Ishikawa (cell line): ENCODE data around the gene TGFBRAP1.

Experiments used
- CEBPB ChIP-seq: IDR thresholded peaks from 2 replicates; pipeline ENCODE4 v1.6.1; 2012
- CREB1 ChIP-seq: IDR thresholded peaks from 2 replicates; pipeline ENCODE4 v1.6.1; 2012; ENCODE audit warnings: low read depth
- EP300 ChIP-seq: IDR thresholded peaks from 2 replicates; pipeline ENCODE4 v1.6.1; 2012; ENCODE audit warnings: borderline replicate concordance
- FOXM1 ChIP-seq: IDR thresholded peaks from 2 replicates; pipeline ENCODE4 v1.6.1; 2012; ENCODE audit warnings: low read depth, borderline replicate concordance
- NFIC ChIP-seq: IDR thresholded peaks from 2 replicates; pipeline ENCODE4 v1.6.1; 2012
- RAD21 ChIP-seq: IDR thresholded peaks from 2 replicates; pipeline ENCODE4 v1.6.1; 2012; ENCODE audit warnings: low read depth
- TAF1 ChIP-seq: IDR thresholded peaks from 2 replicates; pipeline ENCODE4 v1.6.1; 2012; ENCODE audit warnings: low read depth, mild to moderate bottlenecking
- TEAD4 ChIP-seq: IDR thresholded peaks from 2 replicates; pipeline ENCODE4 v1.6.1; 2012
- YY1 ChIP-seq: IDR thresholded peaks from 2 replicates; pipeline ENCODE4 v1.6.1; 2012; ENCODE audit warnings: low read depth
- ZBTB7A ChIP-seq: IDR thresholded peaks from 2 replicates; pipeline ENCODE4 v1.6.1; 2012; ENCODE audit warnings: low read depth
- TF ChIP-seq, protein P1 (sequence below): IDR thresholded peaks from 2 replicates; pipeline ENCODE4 v1.6.1; 2012; ENCODE audit warnings: low read depth, mild to moderate bottlenecking
- TF ChIP-seq, protein P2 (sequence below): IDR thresholded peaks from 2 replicates; pipeline ENCODE4 v1.6.1; 2012

DNA sequence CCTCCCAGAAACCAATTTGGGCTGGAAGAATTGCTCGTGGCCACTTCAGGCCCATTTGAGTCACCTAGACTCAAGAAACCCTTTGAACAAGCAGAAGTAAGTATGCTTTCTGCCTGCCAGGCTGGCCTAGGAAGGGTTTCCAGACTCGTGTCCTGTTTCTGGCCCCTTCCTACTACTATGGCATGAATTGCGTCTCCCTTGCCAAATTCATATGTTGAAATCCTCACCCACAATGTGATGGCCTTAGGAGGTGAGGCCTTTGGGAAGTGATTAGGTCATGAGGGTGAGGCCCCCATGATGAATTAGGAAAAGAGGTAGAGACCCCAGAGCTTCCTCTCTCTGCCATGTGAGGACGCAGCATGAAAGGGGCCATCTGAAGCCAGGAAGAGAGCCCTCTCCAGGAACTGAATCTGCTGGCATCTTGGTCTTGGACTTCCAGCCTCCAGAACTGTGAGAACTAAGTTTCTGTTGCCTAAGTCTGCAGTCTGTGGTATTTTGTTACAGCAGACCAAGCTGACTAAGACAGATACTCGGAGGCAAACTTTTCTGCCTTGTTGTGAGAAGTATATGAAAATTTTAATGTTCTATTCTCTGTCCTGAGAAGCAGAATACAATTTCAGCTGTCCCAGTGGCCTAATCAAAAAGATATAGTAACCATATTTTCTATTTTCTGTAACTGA is 74.9 kb downstream of the TGFBRAP1 start:
- TF ChIP-seq RAD21 (no peak), EP300 (no peak), TEAD4 (no peak), CEBPB (no peak), YY1 (no peak), CREB1 (no peak), ZBTB7A (no peak), NFIC (no peak), TAF1 (no peak), FOXM1 (no peak)
- TF ChIP-seq, protein P1, sequence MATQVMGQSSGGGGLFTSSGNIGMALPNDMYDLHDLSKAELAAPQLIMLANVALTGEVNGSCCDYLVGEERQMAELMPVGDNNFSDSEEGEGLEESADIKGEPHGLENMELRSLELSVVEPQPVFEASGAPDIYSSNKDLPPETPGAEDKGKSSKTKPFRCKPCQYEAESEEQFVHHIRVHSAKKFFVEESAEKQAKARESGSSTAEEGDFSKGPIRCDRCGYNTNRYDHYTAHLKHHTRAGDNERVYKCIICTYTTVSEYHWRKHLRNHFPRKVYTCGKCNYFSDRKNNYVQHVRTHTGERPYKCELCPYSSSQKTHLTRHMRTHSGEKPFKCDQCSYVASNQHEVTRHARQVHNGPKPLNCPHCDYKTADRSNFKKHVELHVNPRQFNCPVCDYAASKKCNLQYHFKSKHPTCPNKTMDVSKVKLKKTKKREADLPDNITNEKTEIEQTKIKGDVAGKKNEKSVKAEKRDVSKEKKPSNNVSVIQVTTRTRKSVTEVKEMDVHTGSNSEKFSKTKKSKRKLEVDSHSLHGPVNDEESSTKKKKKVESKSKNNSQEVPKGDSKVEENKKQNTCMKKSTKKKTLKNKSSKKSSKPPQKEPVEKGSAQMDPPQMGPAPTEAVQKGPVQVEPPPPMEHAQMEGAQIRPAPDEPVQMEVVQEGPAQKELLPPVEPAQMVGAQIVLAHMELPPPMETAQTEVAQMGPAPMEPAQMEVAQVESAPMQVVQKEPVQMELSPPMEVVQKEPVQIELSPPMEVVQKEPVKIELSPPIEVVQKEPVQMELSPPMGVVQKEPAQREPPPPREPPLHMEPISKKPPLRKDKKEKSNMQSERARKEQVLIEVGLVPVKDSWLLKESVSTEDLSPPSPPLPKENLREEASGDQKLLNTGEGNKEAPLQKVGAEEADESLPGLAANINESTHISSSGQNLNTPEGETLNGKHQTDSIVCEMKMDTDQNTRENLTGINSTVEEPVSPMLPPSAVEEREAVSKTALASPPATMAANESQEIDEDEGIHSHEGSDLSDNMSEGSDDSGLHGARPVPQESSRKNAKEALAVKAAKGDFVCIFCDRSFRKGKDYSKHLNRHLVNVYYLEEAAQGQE = no peak
- TF ChIP-seq, protein P2, sequence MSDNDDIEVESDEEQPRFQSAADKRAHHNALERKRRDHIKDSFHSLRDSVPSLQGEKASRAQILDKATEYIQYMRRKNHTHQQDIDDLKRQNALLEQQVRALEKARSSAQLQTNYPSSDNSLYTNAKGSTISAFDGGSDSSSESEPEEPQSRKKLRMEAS = no peak
